Activated CD4-positive, alpha-beta T cell treated with anti-CD3 and anti-CD28 coated beads, Interleukin-2, Interleukin-6, amounts not matched to agents 100 ng/mL and 50 ng/mL, durations not matched to agents 16 hours and 8 hours (primary cell): ENCODE measurements around the gene CFAP90.

Experiments
- DNase-seq: peaks from one replicate; pipeline ENCODE4 v3.0.0-alpha.2; 2020

The CFAP90 gene

DNA sequence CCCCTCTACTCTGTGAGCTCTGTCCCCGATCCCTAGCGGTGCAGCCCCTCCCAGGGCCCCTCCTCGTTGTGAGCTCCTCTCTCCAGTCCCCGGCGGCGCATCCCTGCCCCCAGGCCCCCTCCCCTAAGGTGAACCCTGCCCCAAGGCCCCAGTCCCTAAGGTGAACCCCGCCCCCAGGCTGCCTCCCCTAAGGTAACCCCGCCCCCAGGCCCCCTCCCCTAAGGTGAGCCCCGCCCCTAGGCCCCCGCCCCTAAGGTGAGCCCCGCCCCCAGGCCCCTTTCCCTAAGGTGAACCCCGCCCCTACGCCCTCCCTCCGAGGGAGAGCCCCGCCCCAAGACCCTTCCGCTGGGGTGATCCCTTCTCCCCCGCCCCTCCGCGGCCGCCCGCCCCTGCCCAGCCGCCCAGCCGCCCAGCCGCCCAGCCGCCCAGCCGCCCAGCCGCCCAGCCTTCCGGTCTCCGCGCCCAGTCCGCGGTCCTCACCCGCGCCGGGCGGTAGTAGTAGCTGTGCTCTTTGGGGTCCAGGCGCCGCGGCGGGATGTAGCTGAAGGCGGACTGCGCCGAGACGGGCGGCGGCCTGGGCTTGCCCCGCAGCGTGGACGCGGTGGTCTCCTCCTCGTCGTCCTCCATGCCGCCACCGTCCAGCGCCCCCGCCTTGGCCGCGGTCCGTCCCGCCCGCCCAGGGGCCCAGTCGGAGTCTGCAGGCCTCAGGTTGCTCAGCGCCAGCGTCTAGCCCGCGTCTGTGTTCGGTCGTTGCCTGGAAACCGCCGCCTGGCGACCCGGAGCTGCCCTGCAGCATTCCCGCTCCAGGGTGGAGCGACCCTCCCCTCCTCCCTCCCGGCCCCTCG lies at the start of gene CFAP90:
Gene CFAP90, minus strand, starts transcription at position 739 of the 845 bp plus-strand sequence. Its CDS starts 112 bp downstream, at position 627.
- no peak for DNase-seq

GRCh38 chr5:7897014-7897600 lies 46.2 kb upstream of the CFAP90 start:
- DNase-seq, result peak; percentile 62

GRCh38 chr5:7894860-7895259 lies 43.9 kb upstream of the CFAP90 start:
- DNase-seq, result peak; percentile 42

- DNase-seq, result no peak
These were observed 43.5 kb upstream of the CFAP90 start for GRCh38 chr5:7894439-7894838.

DNA sequence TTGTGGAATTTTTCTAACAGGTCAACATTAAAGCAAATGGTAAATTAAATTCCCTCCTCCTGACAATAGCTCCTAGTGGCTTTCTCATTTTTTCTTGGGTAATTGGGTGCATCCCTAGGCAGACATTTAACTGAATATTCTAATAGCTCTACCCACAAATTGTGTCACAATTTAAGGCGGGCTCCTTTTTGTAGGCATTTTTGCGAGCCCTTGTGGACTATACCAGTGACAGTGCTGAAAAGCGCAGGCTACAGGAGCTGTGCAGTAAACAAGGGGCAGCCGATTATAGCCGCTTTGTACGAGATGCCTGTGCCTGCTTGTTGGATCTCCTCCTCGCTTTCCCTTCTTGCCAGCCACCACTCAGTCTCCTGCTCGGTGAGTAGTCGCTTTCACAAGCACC lies 38.0 kb upstream of the CFAP90 start:
- DNase-seq, result no peak

GRCh38 chr5:7886849-7887475 lies 36.0 kb upstream of the CFAP90 start:
- DNase-seq, result peak; percentile 15

- DNase-seq, result no peak
These were observed 33.7 kb upstream of the CFAP90 start for GRCh38 chr5:7884491-7885267.

- DNase-seq, result no peak
These were observed 32.0 kb upstream of the CFAP90 start for GRCh38 chr5:7882926-7883325.

GRCh38 chr5:7881816-7882215 lies 30.9 kb upstream of the CFAP90 start:
- no peak for DNase-seq

DNA sequence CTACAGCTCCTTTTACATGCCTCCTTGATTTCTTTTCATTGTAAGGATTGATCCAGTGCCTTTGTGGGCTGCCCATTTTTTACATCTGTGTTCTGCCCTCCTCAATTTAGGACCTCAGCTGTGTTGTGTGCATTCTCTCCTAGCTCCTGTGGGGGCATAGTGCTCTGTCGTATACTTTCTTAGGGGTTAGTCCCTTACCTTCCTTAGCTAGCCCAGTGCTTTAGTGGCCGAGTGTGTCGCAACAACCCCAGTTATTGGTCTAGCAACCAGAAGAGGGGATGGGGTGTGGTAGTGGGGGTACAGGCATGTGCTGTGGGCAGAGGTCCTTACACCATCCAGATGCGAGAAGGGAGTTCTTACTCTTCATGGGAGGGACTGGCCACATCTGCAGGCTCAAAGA lies 30.2 kb upstream of the CFAP90 start:
- no peak for DNase-seq

GRCh38 chr5:7878381-7878873 lies 27.5 kb upstream of the CFAP90 start:
- DNase-seq, result peak; percentile 79

- DNase-seq, result peak; percentile 16
These were observed 26.9 kb upstream of the CFAP90 start for GRCh38 chr5:7877851-7878250.

GRCh38 chr5:7876867-7877266 lies 25.9 kb upstream of the CFAP90 start:
- peak; percentile 81 for DNase-seq

DNA sequence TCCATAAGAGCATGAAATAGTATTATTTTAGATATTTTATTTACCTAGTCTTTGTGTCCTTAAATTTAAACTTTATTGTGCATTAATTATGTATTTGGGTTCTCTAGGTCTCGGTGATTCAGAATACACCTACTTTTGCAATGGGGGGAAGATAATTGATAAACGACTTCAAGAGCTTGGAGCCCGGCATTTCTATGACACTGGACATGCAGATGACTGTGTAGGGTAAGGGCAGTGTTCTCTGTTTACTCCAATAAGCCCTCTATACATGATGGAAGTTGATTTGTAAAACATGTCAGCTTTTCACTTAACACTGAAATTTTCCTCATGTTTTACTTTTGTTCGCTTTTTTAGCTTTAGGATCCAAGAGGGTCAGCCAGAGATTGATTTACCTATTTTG lies 24.2 kb upstream of the CFAP90 start:
- no peak for DNase-seq

GRCh38 chr5:7874639-7875038 lies 23.7 kb upstream of the CFAP90 start:
- no peak for DNase-seq

GRCh38 chr5:7873216-7873615 lies 22.3 kb upstream of the CFAP90 start:
- DNase-seq, result peak; percentile 86

DNA sequence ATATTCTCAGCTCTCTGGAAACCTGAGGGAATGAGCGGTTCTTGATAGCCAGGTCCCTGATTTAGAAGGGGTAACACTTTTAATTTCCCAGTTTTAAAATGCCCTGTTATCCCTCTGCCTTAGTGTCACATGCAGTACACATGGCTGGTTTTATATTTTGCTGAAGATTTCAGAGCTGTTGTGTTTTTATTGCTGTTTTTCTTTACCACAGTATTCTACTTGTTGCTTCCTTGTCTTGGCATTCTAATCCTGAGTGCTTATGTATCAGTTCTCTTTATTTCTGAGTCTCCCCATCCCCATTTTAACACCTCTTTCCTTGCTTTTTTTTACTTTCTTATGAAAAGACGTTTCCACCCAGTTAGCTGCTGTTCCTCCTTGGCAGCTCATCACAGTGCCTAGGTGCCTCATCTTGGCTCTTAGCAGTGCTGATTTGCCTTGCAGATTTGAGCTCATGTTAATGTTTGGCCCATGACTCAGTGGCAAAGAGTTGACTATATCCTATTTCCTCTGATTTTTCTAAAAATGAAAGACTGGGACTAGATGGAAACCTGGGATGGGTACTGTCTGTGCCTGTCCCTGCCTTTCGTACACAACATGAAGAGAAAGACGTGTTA lies 21.7 kb upstream of the CFAP90 start:
- no peak for DNase-seq

DNA sequence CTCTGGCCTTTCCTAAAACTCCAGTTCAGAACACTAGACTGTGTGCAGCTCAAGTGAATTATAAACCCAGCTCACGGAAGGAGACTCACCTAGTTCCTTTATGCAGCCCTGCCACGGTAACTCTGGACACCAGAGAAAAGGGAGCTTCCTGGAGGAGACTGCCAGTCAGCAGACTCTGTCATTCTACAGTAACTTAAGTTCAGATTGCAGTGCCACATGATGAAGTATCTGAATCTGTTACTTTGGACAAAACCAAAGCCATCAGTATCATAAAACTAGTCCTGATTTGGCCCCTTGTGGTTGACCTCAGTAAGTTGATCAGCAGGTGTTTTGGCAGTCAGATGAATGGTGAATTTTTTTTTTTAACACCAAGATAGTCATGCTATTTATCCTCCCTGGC lies 20.7 kb upstream of the CFAP90 start:
- peak; percentile 49 for DNase-seq

DNA sequence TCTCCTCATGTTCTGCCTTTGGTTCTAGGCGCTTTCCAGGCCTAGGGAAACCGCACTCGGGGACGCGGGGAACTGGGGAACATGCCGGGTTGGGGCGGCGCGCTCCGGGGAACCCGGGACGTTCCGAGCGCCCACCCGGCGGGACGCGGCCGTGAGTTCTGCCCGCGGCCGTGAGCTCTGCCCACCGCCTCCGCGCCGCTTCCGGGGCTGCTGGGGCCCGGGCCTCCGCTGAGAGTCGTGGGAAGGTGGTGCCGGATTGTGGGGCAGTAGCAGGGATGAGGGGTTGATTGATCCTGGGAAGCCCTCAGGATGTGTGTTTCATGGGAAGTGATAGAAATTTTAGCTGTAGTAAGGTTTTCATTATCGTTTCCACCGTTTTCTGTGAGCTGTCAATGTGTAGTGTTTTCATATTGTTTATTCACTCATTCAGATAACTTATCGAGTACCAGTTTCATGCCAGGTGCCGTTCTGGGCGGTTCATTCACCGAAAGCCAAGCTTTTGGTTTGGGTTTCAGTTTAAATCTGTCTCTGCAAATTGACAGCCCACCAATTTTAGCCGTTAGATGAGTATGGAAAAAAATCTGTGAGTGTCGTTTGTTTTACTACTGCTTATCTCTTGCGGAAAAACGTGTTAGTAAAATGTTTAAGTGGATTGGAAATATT lies 18.7 kb upstream of the CFAP90 start:
- peak; percentile 56 for DNase-seq

DNA sequence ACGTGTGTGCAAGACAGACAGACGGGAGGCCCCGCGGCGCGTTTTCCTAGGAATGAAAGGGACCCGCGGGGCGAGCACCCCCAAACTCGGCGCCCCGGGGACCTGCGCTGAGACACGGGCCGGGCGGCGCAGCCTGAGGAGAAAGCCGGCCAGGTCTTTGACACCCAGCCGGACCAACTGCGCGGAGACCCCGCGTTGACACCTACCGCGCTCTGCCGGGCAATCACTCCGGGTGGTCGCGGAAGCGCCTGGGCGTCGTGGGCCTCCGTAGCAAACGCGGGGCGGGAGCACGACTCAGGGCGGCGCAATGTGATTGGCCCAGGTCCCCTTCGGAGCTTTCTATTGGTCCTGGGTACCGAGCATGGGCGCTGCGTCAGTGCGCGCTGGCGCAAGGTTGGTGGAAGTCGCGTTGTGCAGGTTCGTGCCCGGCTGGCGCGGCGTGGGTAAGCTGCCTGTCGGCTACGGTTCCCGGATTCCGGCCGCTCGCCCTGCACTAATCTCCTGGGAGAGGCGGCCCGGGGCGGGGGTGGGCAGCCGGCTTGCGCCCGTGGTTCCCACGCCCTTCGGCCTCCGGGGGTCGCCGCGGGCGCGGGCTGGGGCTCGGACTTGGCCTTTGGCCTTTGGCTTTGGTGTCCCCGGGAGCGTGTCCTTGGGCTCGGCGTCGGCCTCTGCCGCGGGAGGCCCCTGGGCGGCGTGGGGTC lies 18.0 kb upstream of the CFAP90 start, which contains the start of the genes FASTKD3 and MTRR:
Gene FASTKD3, minus strand, starts transcription at position 259 of the 701 bp plus-strand sequence. CDS start 948 bp downstream, outside the sequence.
Gene MTRR, plus strand, starts transcription at position 376 of the 701 bp plus-strand sequence. CDS start 1,647 bp downstream, outside the sequence.
- peak; percentile 95 for DNase-seq

DNA sequence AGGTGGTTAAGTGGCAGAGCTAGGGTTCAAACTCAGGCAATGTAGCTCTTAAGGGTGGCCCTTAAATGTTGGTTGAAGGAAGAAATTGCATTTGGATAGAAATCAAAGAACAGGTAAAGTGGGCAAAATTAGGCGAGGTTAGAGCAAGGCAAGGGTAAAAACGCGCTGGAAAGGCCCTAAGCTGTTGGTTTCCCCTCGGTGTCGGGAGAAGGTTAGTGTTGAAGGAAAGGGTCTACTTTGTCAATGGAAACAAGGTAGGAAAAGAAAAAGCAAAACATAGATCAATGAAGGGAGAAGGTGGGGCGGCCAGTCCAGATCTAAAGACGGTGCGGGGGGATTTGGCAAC lies 17.5 kb upstream of the CFAP90 start:
- DNase-seq, result no peak
